SK-N-SH (cell line): Measurements from ENCODE around the gene BTBD16. TPM values are rescaled to one million over a fixed set of nuclear protein-coding genes. Genes with fewer than 3 reads are reported as not detected.
A peak's percentile ranks its signal among the peaks of the same experiment; 100 is the strongest.

Experiments
- CTCF ChIA-PET: fragments of 300-600, 350-600 bp; formaldehyde crosslinking; extraction: SDS; loops from one replicate; lab custom pipeline; 2021; lab: Yijun Ruan, JAX
- POLR2A ChIA-PET: fragments of 350-600 bp; sonication (Branson Sonifier 250); formaldehyde crosslinking; extraction: SDS; loops from one replicate; lab custom pipeline; 2020; ENCODE audit warnings: antibody characterized with exemption, inconsistent platforms; lab: Yijun Ruan, JAX
- DNase-seq: peaks from one replicate; pipeline ENCODE4 v3.0.0; 2012
- H2AFZ ChIP-seq: fragments of 200-600 bp; sonication (generic); 2 replicates; pipeline ENCODE4 v1.8.1; 2016; ENCODE audit warnings: antibody characterized with exemption, mild to moderate bottlenecking, low read depth
- H3F3A ChIP-seq: fragments of 200-600 bp; sonication (generic); replicated peaks from 2 replicates; pipeline ENCODE3; 2016; ENCODE audit warnings: antibody characterized with exemption, mild to moderate bottlenecking; ENCODE audit not compliant: insufficient read depth
- H3K27ac ChIP-seq, 2 experiments: fragments of 200-500 bp in 1 of 2; fragments of 200-600 bp in 1 of 2; sonication (Bioruptor generic) in 1 of 2; sonication (generic), shearing (Covaris generic) in 1 of 2; 2 replicates each; pipeline versions ENCODE4 v1.5.1 to v1.6.1; 2014 to 2016; ENCODE audit warnings: low read depth in 2 of 2, inconsistent platforms in 1 of 2, low read length in 1 of 2, mild to moderate bottlenecking in 1 of 2, mixed read lengths in 1 of 2
- H3K27me3 ChIP-seq: fragments of 200-600 bp; sonication (generic), shearing (Covaris generic); 2 replicates; pipeline ENCODE4 v1.6.1; 2016; ENCODE audit warnings: mixed run types; ENCODE audit not compliant: insufficient read depth
- H3K36me3 ChIP-seq, 2 experiments: fragments of 200-500 bp in 1 of 2; fragments of 200-600 bp in 1 of 2; sonication (Bioruptor generic) in 1 of 2; sonication (generic) in 1 of 2; replicated peaks in 1 of 2; 2 replicates each; pipeline versions ENCODE3 to v1.5.1; 2014 to 2016; ENCODE audit warnings: low read length in 1 of 2, mild to moderate bottlenecking in 1 of 2; ENCODE audit not compliant: insufficient read depth in 2 of 2, control insufficient read depth in 1 of 2
- H3K4me1 ChIP-seq, 2 experiments: fragments of 200-500 bp in 1 of 2; fragments of 200-600 bp in 1 of 2; sonication (Bioruptor generic) in 1 of 2; sonication (generic), shearing (Covaris generic) in 1 of 2; 2 replicates each; pipeline versions ENCODE4 v1.5.1 to v1.6.1; 2014 to 2016; ENCODE audit warnings: low read depth in 1 of 2, low read length in 1 of 2, mixed run types in 1 of 2; ENCODE audit not compliant: insufficient read depth in 2 of 2, control insufficient read depth in 1 of 2
- H3K4me2 ChIP-seq: fragments of 200-600 bp; sonication (generic), shearing (Covaris generic); 2 replicates; pipeline ENCODE4 v1.6.1; 2017; ENCODE audit warnings: mixed run types
- H3K4me3 ChIP-seq, 2 experiments: fragments of 200-500 bp in 1 of 2; fragments of 200-600 bp in 1 of 2; sonication (Bioruptor generic) in 1 of 2; sonication (generic), shearing (Covaris generic) in 1 of 2; 2 replicates each; pipeline versions ENCODE4 v1.5.1 to v1.8.1; 2014 to 2016; ENCODE audit warnings: low read depth in 2 of 2, inconsistent platforms in 1 of 2, low read length in 1 of 2, mild to moderate bottlenecking in 1 of 2, mixed read lengths in 1 of 2, moderate library complexity in 1 of 2
- H3K79me2 ChIP-seq: fragments of 200-600 bp; sonication (generic); 2 replicates; pipeline ENCODE4 v1.8.1; 2017; ENCODE audit warnings: mild to moderate bottlenecking; ENCODE audit not compliant: insufficient read depth
- H3K9ac ChIP-seq: fragments of 200-600 bp; sonication (generic); 2 replicates; pipeline ENCODE4 v1.6.1; 2017; ENCODE audit warnings: mixed run types
- H3K9me2 ChIP-seq: fragments of 200-600 bp; sonication (generic); 2 replicates; pipeline ENCODE4 v1.6.1; 2017; ENCODE audit warnings: mixed run types
- H3K9me3 ChIP-seq: fragments of 200-600 bp; sonication (generic); 2 replicates; pipeline ENCODE4 v1.6.1; 2017; ENCODE audit warnings: mixed run types, mild to moderate bottlenecking, moderate library complexity
- H4K20me1 ChIP-seq: fragments of 200-600 bp; sonication (generic); 2 replicates; pipeline ENCODE4 v1.6.1; 2017; ENCODE audit warnings: mild to moderate bottlenecking, mixed run types; ENCODE audit not compliant: insufficient read depth
- CHD2 ChIP-seq: fragments of 150-350 bp; IDR thresholded peaks from 2 replicates; pipeline ENCODE4 v1.6.1; 2018; ENCODE audit warnings: low read length; ENCODE audit not compliant: partially characterized antibody
- CTCF ChIP-seq: fragments of 200-600 bp; sonication (generic); IDR thresholded peaks from 2 replicates; pipeline ENCODE4 v1.6.1; 2017; ENCODE audit warnings: antibody characterized with exemption, mild to moderate bottlenecking, moderate library complexity
- FOSL2 ChIP-seq: IDR thresholded peaks from 2 replicates; pipeline ENCODE4 v1.4.0; 2012; ENCODE audit warnings: low read depth, mild to moderate bottlenecking, moderate library complexity, borderline replicate concordance
- FOXJ3 ChIP-seq: sonication (generic); formaldehyde crosslinking; IDR thresholded peaks from 2 replicates; pipeline ENCODE4 v1.5.1; 2020; ENCODE audit warnings: mild to moderate bottlenecking, missing genetic modification reagents
- GABPA ChIP-seq: IDR thresholded peaks from 2 replicates; pipeline ENCODE4 v1.4.0; 2012; ENCODE audit warnings: low read depth, mild to moderate bottlenecking
- MEF2A ChIP-seq: IDR thresholded peaks from 2 replicates; pipeline ENCODE4 v1.4.0; 2012; ENCODE audit warnings: low read depth, borderline replicate concordance
- NFIC ChIP-seq: IDR thresholded peaks from 2 replicates; pipeline ENCODE4 v1.4.0; 2012; ENCODE audit warnings: borderline replicate concordance
- POLR2AphosphoS5 ChIP-seq: IDR thresholded peaks from 2 replicates; pipeline ENCODE4 v1.6.1; 2012; ENCODE audit warnings: low read depth, low read length
- RAD21 ChIP-seq: IDR thresholded peaks from 2 replicates; pipeline ENCODE4 v1.6.1; 2012; ENCODE audit warnings: mild to moderate bottlenecking, low read length
- RCOR1 ChIP-seq: fragments of 150-350 bp; IDR thresholded peaks from 2 replicates; pipeline ENCODE4 v1.6.1; 2017; ENCODE audit warnings: antibody characterized with exemption, low read length
- RFX5 ChIP-seq: IDR thresholded peaks from 2 replicates; pipeline ENCODE4 v1.6.1; 2012; ENCODE audit warnings: mild to moderate bottlenecking, improper control_type of control experiment, low read length
- RXRA ChIP-seq: IDR thresholded peaks from 2 replicates; pipeline ENCODE4 v1.4.0; 2012; ENCODE audit warnings: low read depth, mild to moderate bottlenecking, borderline replicate concordance
- TAF1 ChIP-seq: IDR thresholded peaks from 2 replicates; pipeline ENCODE4 v1.6.1; 2012; ENCODE audit warnings: low read depth, mild to moderate bottlenecking, low read length, moderate library complexity, borderline replicate concordance
- TCF12 ChIP-seq: IDR thresholded peaks from 2 replicates; pipeline ENCODE4 v1.4.0; 2012
- TEAD4 ChIP-seq: IDR thresholded peaks from 2 replicates; pipeline ENCODE4 v1.4.0; 2012; ENCODE audit warnings: mild to moderate bottlenecking, borderline replicate concordance; ENCODE audit not compliant: insufficient read depth
- ZBTB33 ChIP-seq: IDR thresholded peaks from 2 replicates; pipeline ENCODE4 v1.4.0; 2012; ENCODE audit warnings: low read depth, borderline replicate concordance
- whole genome bisulfite sequencing: methylation state at CpG from one replicate; pipeline ENCODE4 v1.1.6; 2017; ENCODE audit warnings: low lambda C conversion rate; 5-methylcytosine and 5-hydroxymethylcytosine counted together
- polyA plus RNA-seq, 3 experiments: library from polyadenylated mRNA; depleted of rRNA; stranded (reverse); fragments of >200 nt; gene quantifications; 2 replicates each; pipeline ENCODE4 v1.2.3, GENCODE V29; 2012

The BTBD16 gene
- polyA plus RNA-seq, 1 of the 3 experiments (the other 2 are of a cell fraction), result not detected

DNA sequence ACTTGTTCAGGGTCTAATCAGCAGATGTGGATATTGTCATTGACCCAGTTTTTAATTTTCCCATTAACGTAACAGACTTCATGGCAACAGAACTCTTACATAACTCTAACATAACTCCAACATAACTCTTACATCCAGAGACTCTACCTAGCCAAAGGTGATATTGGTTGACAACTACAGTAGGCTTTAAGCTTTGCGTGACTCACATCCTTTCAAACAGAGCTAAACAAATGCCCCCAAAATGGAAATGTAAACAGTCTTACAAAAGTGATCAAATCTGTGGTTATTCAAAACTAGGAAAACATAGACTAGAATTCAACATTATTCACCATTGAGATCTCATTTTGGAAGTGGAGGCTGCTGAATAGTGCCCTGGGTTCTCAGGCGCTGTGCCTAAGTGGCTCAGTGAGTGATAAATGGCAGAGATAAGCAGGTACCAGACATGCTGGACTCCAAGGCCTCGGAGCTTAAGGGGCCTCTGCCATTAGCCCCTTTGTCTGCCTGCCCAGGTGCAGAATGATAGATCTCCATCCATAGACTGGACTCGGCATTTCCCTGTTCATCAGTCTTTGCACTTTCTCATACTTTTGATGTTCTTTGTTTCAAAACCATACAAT, 34.3 kb upstream of the BTBD16 start (continued):
- TF ChIP-seq GABPA (no peak), RAD21 (peak; percentile 33), FOXJ3 (CRISPR knock-in tag) (peak; percentile 59), RCOR1 (peak; percentile 70), RXRA (no peak), POLR2AphosphoS5 (no peak), CTCF (no peak), RFX5 (0 out of 2 replicates have a peak, but pooled peaks have one; percentile 42), CHD2 (peak; percentile 58), ZBTB33 (no peak), TCF12 (no peak), FOSL2 (no peak)

GRCh38 chr10:122237331-122237990, 33.6 kb upstream of the BTBD16 start:
- Histone ChIP-seq H3K36me3 (peaks cover 2 to 14% of the 10 kb centered on the region in 2 experiments), H3K27ac (peak overlapping the region in 1 of 2 experiments; percentile 98; a peak in 2 of 4 replicates)
- CTCF ChIA-PET, result interaction anchor here (2.9 kb wide), 1 partner anchor 98 kb away, joined by 12 read pairs; no protein-coding TSS in a partner anchor
- peak; percentile 58 for DNase-seq
- TF ChIP-seq TAF1 (no peak), NFIC (no peak), TEAD4 (no peak), MEF2A (no peak), RCOR1 (no peak)
- TF ChIP-seq, all 33 proteins: peak for 0
- Histone ChIP-seq H3K27me3 (no peaks in the 10 kb centered on the region), H3K79me2 (no peaks in the 10 kb centered on the region), H3K9ac (no peak overlapping the region), H4K20me1 (no peaks in the 10 kb centered on the region), H3K4me1 (peaks cover 0 to 51% of the 10 kb centered on the region in 2 experiments; a peak in 2 of 4 replicates), H3K9me2 (no peaks in the 10 kb centered on the region), H3K4me2 (no peak overlapping the region), H3F3A (no peaks in the 10 kb centered on the region), H3K9me3 (no peaks in the 10 kb centered on the region), H2AFZ (no peak overlapping the region), H3K4me3 (no peak overlapping the region)
- WGBS, result 69% methylated on average over 17 of the region's 17 CpGs
- POLR2A ChIA-PET, result interaction anchor here (0.7 to 2.1 kb wide), 4 partner anchors 9 to 136 kb away, joined by 3 to 5 read pairs (median 4); no protein-coding TSS in a partner anchor
